Cardiac fibroblast (primary cell): ENCODE data around the gene SCFD2.

ENCODE experiments used
- DNase-seq, 2 donors: peaks; one replicate each; pipeline versions ENCODE4 v3.0.0 to v3.0.0-alpha.2; 2010; ENCODE audit warnings: low read depth in 2 of 2
- H3K4me3 ChIP-seq, 2 donors: replicated peaks in 1 of 2; 1 replicate in 1 of 2; 2 replicates in 1 of 2; pipeline ENCODE4 v1.5.1; 2011; ENCODE audit warnings: low read depth in 2 of 2, low read length in 2 of 2, mild to moderate bottlenecking in 2 of 2, moderate library complexity in 1 of 2
- CTCF ChIP-seq: IDR thresholded peaks from one replicate; pipeline ENCODE4 v1.5.1; 2011; ENCODE audit warnings: low read depth, mild to moderate bottlenecking, low read length, inconsistent platforms

Gene SCFD2

GRCh38 chr4:52983563-52984303, 382.1 kb downstream of the SCFD2 start:
- no peak overlapping the region for H3K4me3 ChIP-seq
- peak; percentile 54 for TF ChIP-seq CTCF
- DNase-seq = peak; percentile 75 to 77

- DNase-seq = no peak
- TF ChIP-seq CTCF = no peak
- H3K4me3 ChIP-seq = no peak overlapping the region
These were observed 382.9 kb downstream of the SCFD2 start for GRCh38 chr4:52982946-52983340.

DNA sequence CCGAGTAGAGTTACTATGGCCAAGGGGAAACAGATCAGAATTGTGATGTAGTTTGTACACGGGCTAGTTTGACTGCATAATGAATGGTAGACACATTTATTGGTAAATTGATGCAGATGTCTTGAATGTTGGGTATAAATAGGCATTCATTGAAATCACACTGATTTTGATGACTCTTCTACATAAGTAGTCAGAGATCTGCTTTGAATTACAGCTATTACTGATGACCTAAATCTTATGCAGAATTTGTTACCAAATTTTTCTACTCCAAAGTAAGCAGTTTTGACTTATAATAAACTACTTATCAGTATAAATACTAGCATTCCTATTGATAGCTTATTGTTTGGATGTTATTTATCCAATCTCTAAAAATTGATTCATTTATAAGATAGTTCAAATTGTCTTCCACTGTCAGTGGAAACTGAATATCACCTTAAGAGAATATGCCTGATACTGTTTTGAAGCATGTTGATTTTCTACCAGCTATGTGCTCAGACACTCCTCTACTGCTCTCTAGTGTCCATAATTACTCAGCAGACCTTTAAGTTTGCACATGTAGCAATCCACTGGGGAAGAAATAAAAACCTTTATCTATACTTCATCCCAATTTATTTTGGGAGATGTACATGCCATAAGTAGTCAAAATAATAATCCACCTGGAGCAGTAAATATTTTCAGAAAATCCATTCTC, 383.5 kb downstream of the SCFD2 start:
- no peak overlapping the region for H3K4me3 ChIP-seq
- DNase-seq = peak; percentile 75 to 79
- TF ChIP-seq CTCF = peak; percentile 67

- TF ChIP-seq CTCF = no peak
- no peak for DNase-seq
- no peak overlapping the region for H3K4me3 ChIP-seq
These were observed 385.9 kb downstream of the SCFD2 start for GRCh38 chr4:52979821-52980590.

DNA sequence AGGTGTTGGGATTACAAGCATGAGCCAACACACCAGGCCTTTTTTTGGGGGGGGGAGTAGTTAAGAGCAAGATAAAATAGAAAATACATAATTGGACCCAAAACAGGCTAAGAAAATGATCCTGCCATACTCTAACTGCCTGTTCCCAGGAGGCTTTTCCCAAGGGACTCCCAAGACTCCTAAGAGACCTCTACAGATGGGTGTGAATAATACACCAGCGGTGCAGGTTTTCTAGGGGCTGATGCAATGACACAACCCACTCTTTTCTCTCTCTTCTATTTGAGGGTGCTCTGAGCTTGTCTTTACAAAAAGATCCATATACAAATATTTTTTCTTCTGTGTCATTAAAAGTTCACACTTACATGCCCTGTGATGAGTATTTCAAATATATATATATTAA, 386.8 kb downstream of the SCFD2 start:
- DNase-seq = peak in 1 of 2 donors; percentile 37
- no peak for TF ChIP-seq CTCF
- no peak overlapping the region for H3K4me3 ChIP-seq

GRCh38 chr4:52977252-52977651, 388.6 kb downstream of the SCFD2 start:
- no peak for TF ChIP-seq CTCF
- no peak for DNase-seq
- no peak overlapping the region for H3K4me3 ChIP-seq
